ENCODE data around the gene MRGPRG.

DNA sequence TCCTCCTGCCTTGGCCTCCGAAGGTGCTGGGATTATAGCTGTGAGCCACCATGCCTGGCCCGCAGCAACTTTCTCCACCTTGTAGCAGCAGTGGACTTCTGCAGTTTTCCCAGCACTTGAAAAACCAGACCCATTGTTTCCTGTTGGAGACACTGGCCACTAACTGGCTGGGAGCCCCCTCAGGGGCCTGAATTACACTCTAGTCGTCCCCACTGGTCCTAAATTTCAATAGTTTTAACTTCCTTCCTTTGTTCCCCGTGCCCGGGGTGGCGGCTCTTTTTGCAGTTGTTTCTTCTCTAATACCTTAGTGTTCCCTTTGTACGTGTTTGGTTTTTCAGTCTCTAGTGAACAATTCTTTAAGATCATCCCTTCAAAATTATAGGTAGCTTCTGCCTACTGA lies 16.2 kb upstream of the MRGPRG start:
- TF ChIP-seq, protein P1, sequence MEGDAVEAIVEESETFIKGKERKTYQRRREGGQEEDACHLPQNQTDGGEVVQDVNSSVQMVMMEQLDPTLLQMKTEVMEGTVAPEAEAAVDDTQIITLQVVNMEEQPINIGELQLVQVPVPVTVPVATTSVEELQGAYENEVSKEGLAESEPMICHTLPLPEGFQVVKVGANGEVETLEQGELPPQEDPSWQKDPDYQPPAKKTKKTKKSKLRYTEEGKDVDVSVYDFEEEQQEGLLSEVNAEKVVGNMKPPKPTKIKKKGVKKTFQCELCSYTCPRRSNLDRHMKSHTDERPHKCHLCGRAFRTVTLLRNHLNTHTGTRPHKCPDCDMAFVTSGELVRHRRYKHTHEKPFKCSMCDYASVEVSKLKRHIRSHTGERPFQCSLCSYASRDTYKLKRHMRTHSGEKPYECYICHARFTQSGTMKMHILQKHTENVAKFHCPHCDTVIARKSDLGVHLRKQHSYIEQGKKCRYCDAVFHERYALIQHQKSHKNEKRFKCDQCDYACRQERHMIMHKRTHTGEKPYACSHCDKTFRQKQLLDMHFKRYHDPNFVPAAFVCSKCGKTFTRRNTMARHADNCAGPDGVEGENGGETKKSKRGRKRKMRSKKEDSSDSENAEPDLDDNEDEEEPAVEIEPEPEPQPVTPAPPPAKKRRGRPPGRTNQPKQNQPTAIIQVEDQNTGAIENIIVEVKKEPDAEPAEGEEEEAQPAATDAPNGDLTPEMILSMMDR (IDR thresholded peaks at IDR 0.05; ENCODE audit: low read length) = no peak
- TF ChIP-seq EZH2 (IDR thresholded peaks at IDR 0.05; ENCODE audit: borderline replicate concordance, low read length) = no peak
